Endothelial cell of umbilical vein (primary cell): ENCODE data around the gene ITPR1. TPM values are rescaled to one million over a fixed set of nuclear protein-coding genes. Genes with fewer than 3 reads are reported as not detected.

Experiments used
- BruUV-seq: library from RNA; stranded (reverse); fragments of 400-500 nt; replicated peaks from 2 replicates; lab custom pipeline; 2021; lab: Mats Ljungman, UMichigan
- CTCF ChIA-PET: fragments of 300-600, 350-600 bp; sonication (Branson Sonifier 250); formaldehyde crosslinking; loops from one replicate; lab custom pipeline; 2021; ENCODE audit warnings: antibody characterized with exemption, inconsistent platforms; lab: Charles Lee
- POLR2A ChIA-PET: fragments of 300-600, 350-600 bp; sonication (Branson Sonifier 250); formaldehyde crosslinking; loops from one replicate; lab custom pipeline; 2021; ENCODE audit warnings: antibody characterized with exemption, inconsistent platforms; lab: Charles Lee
- DNase-seq: peaks from one replicate; pipeline ENCODE4 v3.0.0-alpha.2; 2011; ENCODE audit warnings: low read depth, low spot score
- FAIRE-seq: peaks from 2 replicates; lab custom pipeline; 2011; peaks lifted over from hg19 to GRCh38; lab: Jason Lieb, UNC
- H2AFZ ChIP-seq: 2 replicates; pipeline ENCODE4 v1.6.0; 2012; ENCODE audit warnings: low read depth, low read length, control low read depth, inconsistent platforms
- H3K27ac ChIP-seq: 2 replicates; pipeline ENCODE4 v1.5.1; 2011; ENCODE audit warnings: low read depth, mild to moderate bottlenecking, control low read depth, low read length, moderate library complexity; ENCODE audit not compliant: insufficient read depth
- H3K27me3 ChIP-seq, 2 experiments: 2 replicates each; pipeline versions ENCODE4 v1.6.0 to v1.6.1; 2011; ENCODE audit warnings: low read length in 2 of 2, mixed read lengths in 1 of 2; ENCODE audit not compliant: control insufficient read depth in 2 of 2, insufficient read depth in 2 of 2
- H3K36me3 ChIP-seq, 2 experiments: 2 replicates in 1 of 2; 3 replicates in 1 of 2; pipeline ENCODE4 v1.5.1; 2011; ENCODE audit warnings: low read length in 2 of 2, mild to moderate bottlenecking in 1 of 2, moderate library complexity in 1 of 2; ENCODE audit not compliant: control insufficient read depth in 2 of 2, insufficient read depth in 2 of 2; ENCODE audit errors: extremely low read depth in 1 of 2
- H3K4me1 ChIP-seq: 3 replicates; pipeline ENCODE4 v1.5.1; 2011; ENCODE audit warnings: mild to moderate bottlenecking, low read length; ENCODE audit not compliant: control insufficient read depth, insufficient read depth; ENCODE audit errors: extremely low read depth
- H3K4me2 ChIP-seq: 2 replicates; pipeline ENCODE4 v1.6.1; 2011; ENCODE audit warnings: low read length, control low read depth, mixed read lengths; ENCODE audit not compliant: insufficient read depth
- H3K4me3 ChIP-seq, 3 experiments: fragments of 200-600 bp in 1 of 3; sonication (generic), shearing (Covaris generic) in 1 of 3; replicated peaks in 1 of 3; 2 replicates each; pipeline ENCODE4 v1.5.1; 2011 to 2016; ENCODE audit warnings: control low read depth in 3 of 3, low read length in 3 of 3, mild to moderate bottlenecking in 2 of 3, inconsistent platforms in 1 of 3, low read depth in 1 of 3, moderate library complexity in 1 of 3; ENCODE audit not compliant: insufficient read depth in 1 of 3
- H3K79me2 ChIP-seq: 2 replicates; pipeline ENCODE4 v1.6.0; 2012; ENCODE audit warnings: low read length, inconsistent platforms; ENCODE audit not compliant: control insufficient read depth, insufficient read depth
- H3K9ac ChIP-seq: replicated peaks from 2 replicates; pipeline ENCODE3; 2011; ENCODE audit warnings: low read length, control low read depth; ENCODE audit not compliant: insufficient read depth; ENCODE audit errors: extremely low read depth
- H3K9me1 ChIP-seq: replicated peaks from 3 replicates; pipeline ENCODE4 v1.6.0; 2011; ENCODE audit warnings: mild to moderate bottlenecking, low read length; ENCODE audit not compliant: control insufficient read depth, insufficient read depth; ENCODE audit errors: extremely low read depth
- H3K9me3 ChIP-seq: replicated peaks from 2 replicates; pipeline ENCODE4 v1.5.1; 2012; ENCODE audit warnings: low read length, inconsistent platforms; ENCODE audit not compliant: control insufficient read depth, insufficient read depth
- H4K20me1 ChIP-seq: replicated peaks from 2 replicates; pipeline ENCODE3; 2011; ENCODE audit warnings: mild to moderate bottlenecking, low read length; ENCODE audit not compliant: control insufficient read depth, insufficient read depth; ENCODE audit errors: extremely low read depth
- EZH2 ChIP-seq: IDR thresholded peaks from 2 replicates; pipeline ENCODE4 v1.6.1; 2012; ENCODE audit warnings: borderline replicate concordance, low read depth, mild to moderate bottlenecking, moderate library complexity, low read length, inconsistent platforms; ENCODE audit not compliant: severe bottlenecking
- dilution Hi-C: fragments of 300-500 bp; cut with MboI; formaldehyde crosslinking; loops from one replicate; pipeline ENCODE4 v1.15.0; 2019; ENCODE audit warnings: low sequenced_read_pairs; ENCODE audit not compliant: extremely low pct_ligation_motif_present
- intact Hi-C: fragments of 100-400 bp; cut with micrococcal nuclease; formaldehyde crosslinking; loops from one replicate; pipeline ENCODE4 v1.10.0; 2022
- polyA plus RNA-seq, 4 experiments: library from polyadenylated mRNA; depleted of rRNA in 3 of 4; stranded (reverse) in 3 of 4; unstranded in 1 of 4; fragments of >200 nt; gene quantifications; 2 replicates each; pipeline versions ENCODE4 v1.2.1 to v1.2.3, GENCODE V29; 2011 to 2012; ENCODE audit warnings: missing spikeins in 1 of 4
- total RNA-seq: library from RNA; stranded (reverse); gene quantifications from 2 replicates; pipeline ENCODE4 v1.2.3, GENCODE V29; 2021
- TF ChIP-seq, protein P1 (sequence below), 2 donors: IDR thresholded peaks; 1 replicate in 1 of 2; 2 replicates in 1 of 2; pipeline ENCODE4 v1.5.1; 2011; ENCODE audit warnings: low read length in 2 of 2, mild to moderate bottlenecking in 2 of 2, moderate library complexity in 2 of 2, control low read depth in 1 of 2, inconsistent platforms in 1 of 2, low read depth in 1 of 2; ENCODE audit not compliant: insufficient read depth in 1 of 2; ENCODE audit errors: extremely low read depth in 1 of 2

Gene ITPR1
- total and polyA plus RNA-seq, 2 donors (not counting 3 experiments of a cell fraction or from before 2014, with no cell fraction given) = 5.1 to 16.1 TPM

DNA sequence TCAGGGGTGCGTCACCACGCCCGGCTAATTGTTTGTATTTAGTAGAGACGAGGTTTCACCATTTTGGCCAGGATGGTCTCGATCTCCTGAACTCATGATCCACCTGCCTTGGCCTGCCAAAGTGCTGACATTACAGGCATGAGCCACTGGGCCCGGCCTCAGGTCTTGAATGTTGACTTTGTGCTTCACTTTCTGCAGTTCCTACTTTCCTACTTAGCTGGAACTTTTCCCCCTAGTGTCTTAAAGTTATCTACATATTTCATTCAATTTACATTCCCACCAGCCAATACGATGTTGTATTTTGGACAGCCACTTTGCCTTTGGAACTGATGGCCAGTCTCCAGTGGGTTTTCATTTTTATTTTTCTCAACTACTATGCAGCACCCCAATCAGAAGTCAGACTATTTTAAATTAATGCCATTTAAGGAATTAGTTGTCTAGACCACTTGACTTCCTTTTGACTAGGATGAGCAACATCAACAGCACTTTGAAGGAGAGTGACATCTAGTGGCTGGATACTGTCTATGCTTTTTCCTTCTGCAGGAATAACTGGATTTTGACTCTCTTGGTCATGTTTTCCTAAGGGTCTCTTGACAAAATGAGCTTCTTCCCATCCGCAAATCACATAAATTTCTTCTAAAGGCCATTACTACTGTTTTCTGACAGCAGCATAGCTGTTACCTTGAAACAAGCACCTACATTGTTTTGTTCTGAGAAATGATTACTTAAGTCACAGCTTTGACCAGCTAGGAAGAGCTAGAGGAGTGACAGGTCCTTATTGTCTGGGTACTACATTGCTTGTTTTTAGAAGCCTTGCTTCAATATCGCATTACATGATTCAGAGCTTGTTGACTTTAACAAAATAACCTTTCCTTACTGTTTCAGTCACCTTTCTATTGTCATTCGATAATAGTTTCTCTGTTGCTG, 140.2 kb downstream of the ITPR1 start:
- dilution Hi-C loops = no loop called here
- intact Hi-C loops = loop anchor here (1.0 to 5.0 kb wide), 7 partner anchors 140 to 1596 kb away; partner anchors contain the start of genes ITPR1, SETMAR and SUMF1
- BruUV-seq = no TSS peak
- no peaks in the 10 kb centered on the region for H3K9me1 ChIP-seq
- H2AFZ ChIP-seq = no peak overlapping the region
- no peaks in the 10 kb centered on the region for H3K79me2 ChIP-seq
- ChIA-PET POLR2A (interaction anchor here (1.8 kb wide), 1 partner anchor 139 kb away, joined by 6 read pairs; the partner anchor contains the start of gene ITPR1), CTCF (interaction anchor here (0.6 to 11.0 kb wide), 53 partner anchors 9 to 1434 kb away, joined by 3 to 348 read pairs (median 4); partner anchors contain the start of genes ITPR1 and SUMF1)
- H3K27ac ChIP-seq = no peak overlapping the region
- H3K4me1 ChIP-seq = no peaks in the 10 kb centered on the region
- TF ChIP-seq EZH2 = no peak
- TF ChIP-seq, protein P1, sequence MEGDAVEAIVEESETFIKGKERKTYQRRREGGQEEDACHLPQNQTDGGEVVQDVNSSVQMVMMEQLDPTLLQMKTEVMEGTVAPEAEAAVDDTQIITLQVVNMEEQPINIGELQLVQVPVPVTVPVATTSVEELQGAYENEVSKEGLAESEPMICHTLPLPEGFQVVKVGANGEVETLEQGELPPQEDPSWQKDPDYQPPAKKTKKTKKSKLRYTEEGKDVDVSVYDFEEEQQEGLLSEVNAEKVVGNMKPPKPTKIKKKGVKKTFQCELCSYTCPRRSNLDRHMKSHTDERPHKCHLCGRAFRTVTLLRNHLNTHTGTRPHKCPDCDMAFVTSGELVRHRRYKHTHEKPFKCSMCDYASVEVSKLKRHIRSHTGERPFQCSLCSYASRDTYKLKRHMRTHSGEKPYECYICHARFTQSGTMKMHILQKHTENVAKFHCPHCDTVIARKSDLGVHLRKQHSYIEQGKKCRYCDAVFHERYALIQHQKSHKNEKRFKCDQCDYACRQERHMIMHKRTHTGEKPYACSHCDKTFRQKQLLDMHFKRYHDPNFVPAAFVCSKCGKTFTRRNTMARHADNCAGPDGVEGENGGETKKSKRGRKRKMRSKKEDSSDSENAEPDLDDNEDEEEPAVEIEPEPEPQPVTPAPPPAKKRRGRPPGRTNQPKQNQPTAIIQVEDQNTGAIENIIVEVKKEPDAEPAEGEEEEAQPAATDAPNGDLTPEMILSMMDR (IDR thresholded peaks at IDR 0.05; ENCODE audit: extremely low read depth in 1 of 2, insufficient read depth in 1 of 2, low read depth in 1 of 2, low read length in 2 of 2) = peak; percentile 67 to 69
- H3K9ac ChIP-seq = no peak overlapping the region
- DNase-seq (peak; percentile 72), FAIRE-seq (peak; percentile 98)
- H3K4me3 ChIP-seq = no peak overlapping the region
- no peak overlapping the region for H3K4me2 ChIP-seq
- no peaks in the 10 kb centered on the region for H4K20me1 ChIP-seq
- no peaks in the 10 kb centered on the region for H3K36me3 ChIP-seq
- H3K27me3 ChIP-seq = no peaks in the 10 kb centered on the region
- no peaks in the 10 kb centered on the region for H3K9me3 ChIP-seq
